Measurements from ENCODE around the gene PRTG. TPM values are rescaled to one million over a fixed set of nuclear protein-coding genes. Genes with fewer than 3 reads are reported as not detected.
A peak's percentile ranks its signal among the peaks of the same experiment; 100 is the strongest.
"Not testable (repeated sequence)": the region's sequence is repeated elsewhere in the genome, so short reads cannot be mapped to it uniquely, and the experiment has no call there.

PRTG gene
- total and polyA plus RNA-seq, 2 donors = 0.68 to 16.2 TPM

DNA sequence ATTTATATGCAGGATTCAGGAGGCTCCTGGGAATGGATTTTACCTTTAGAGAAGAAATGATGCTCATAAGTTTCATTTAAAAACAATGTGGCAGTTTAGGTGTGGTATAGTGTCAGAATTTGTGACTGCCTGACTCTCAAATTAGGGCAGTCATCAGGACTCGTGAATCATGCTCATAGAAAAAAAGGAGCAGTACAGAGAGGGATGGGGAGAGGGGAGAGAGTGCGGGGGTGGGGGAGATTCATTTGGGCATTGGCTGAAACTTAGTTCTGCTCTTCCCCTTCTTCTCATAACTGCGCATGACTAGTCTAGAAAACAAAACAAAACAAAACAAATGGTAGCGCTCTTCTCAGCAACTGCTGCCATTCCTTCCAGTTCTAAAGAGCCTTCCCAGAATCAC is 44.3 kb downstream of the PRTG start:
- Histone ChIP-seq H3K4me3 (ENCODE audit: low read depth, low read length) (no peak overlapping the region), H3K36me3 (ENCODE audit: insufficient read depth) (no peaks in the 10 kb centered on the region), H3K27ac (ENCODE audit: low read depth) (no peak overlapping the region), H3K4me1 (ENCODE audit: insufficient read depth) (no peaks in the 10 kb centered on the region)
- 80% methylated on average over 4 of the region's 4 CpGs for WGBS
- no peak for DNase-seq (ENCODE audit: extremely low spot score)

DNA sequence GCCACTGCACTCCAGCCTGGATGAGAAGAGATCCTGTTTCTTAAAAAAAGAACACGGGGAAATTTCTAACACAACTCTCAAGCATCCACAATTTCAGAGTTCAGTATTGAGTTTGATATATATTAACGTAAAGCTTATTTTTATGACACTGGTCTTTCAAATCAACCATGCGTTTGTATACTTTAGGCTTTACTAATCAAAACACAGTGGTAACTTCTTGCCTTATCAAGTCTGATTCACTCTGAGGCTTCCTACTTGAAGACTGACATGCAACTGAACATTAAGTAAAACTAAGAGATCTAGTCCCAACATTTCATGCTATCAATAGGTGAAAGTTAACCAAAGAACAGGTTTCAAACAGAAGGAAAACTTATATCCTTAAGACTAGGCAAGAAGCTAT is 46.7 kb downstream of the PRTG start:
- Histone ChIP-seq H3K4me1 (ENCODE audit: insufficient read depth) (no peaks in the 10 kb centered on the region), H3K36me3 (ENCODE audit: insufficient read depth) (no peaks in the 10 kb centered on the region), H3K27ac (ENCODE audit: low read depth) (no peak overlapping the region), H3K4me3 (ENCODE audit: low read depth, low read length) (no peak overlapping the region)
- DNase-seq (ENCODE audit: extremely low spot score) = no peak
- 49% methylated on average over 3 of the region's 3 CpGs for WGBS

DNA sequence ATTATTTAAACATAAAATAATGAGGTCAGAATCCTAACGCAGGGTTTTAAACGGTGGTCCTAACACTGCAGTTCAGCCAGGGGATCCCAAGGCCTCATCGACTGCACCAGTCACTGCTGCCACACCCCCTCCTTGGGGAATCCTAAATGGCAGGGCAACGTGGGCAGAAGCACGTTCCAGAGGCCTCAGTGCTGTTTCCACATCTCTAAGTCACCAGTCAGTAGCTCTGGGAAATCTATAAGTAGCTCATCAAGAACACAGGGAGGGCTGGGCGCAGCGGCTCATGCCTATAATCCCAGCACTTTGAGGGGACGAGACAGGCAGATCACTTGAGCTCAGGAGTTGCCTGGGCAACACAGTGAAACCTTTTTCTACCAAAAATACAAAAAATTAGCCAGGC is 47.5 kb downstream of the PRTG start:
- DNase-seq (ENCODE audit: extremely low spot score) = no peak
- no peaks in the 10 kb centered on the region for H3K36me3 ChIP-seq (ENCODE audit: insufficient read depth)
- 65% methylated on average over 8 of the region's 8 CpGs for WGBS
- H3K27ac ChIP-seq (ENCODE audit: low read depth) = no peak overlapping the region
- no peaks in the 10 kb centered on the region for H3K4me1 ChIP-seq (ENCODE audit: insufficient read depth)
- H3K4me3 ChIP-seq (ENCODE audit: low read depth, low read length) = no peak overlapping the region

DNA sequence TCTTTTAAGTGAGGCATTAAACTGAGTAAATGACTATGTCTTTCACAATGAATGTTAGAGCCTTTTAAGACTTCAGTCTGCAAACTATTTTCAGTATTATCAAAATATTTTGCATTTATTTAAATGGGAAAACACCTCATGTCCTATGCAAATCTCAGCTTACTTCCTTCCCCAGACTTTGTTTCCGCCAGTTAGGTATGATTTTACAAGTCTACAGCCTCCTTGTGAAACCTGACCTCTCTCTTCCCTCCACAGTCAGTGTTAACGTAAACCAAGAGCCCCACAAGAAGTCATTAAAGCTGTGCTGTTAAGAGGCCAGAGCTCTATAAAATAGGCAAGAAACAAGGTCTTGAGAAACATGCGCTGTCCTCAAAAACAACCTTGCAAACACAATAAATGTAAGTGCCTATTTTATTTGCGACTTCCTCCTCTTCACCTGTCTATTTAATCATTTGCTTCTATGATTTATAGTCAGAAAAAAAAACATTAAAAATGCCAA is 48.3 kb downstream of the PRTG start:
- no peak overlapping the region for H3K27ac ChIP-seq (ENCODE audit: low read depth)
- H3K4me1 ChIP-seq (ENCODE audit: insufficient read depth) = no peaks in the 10 kb centered on the region
- WGBS = 49% methylated on average over 4 of the region's 4 CpGs
- peak; percentile 18 for DNase-seq (ENCODE audit: extremely low spot score)
- H3K4me3 ChIP-seq (ENCODE audit: low read depth, low read length) = no peak overlapping the region
- H3K36me3 ChIP-seq (ENCODE audit: insufficient read depth) = no peaks in the 10 kb centered on the region

DNA sequence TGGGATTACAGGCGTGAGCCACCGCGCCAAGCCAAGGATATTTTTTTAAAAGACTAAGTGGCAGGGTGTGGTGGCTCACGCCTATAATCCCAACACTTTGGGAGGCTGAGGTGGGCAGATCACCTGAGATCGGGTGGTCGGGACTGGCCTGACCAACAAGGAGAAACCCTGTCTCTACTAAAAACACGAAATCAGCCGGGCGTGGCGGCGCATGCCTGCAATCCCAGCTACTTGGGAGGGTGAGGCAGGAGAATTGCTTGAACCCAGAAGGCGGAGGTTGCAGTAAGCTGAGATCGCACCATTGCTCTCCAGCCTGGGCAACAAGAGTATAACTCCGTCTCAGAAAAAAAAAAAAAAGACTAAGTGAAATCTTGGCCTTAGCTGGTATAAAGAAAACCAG is 49.8 kb downstream of the PRTG start:
- not testable (repeated sequence) for H3K27ac ChIP-seq (ENCODE audit: low read depth); H3K4me3 ChIP-seq (ENCODE audit: low read depth, low read length); DNase-seq (ENCODE audit: extremely low spot score); H3K36me3 ChIP-seq (ENCODE audit: insufficient read depth); H3K4me1 ChIP-seq (ENCODE audit: insufficient read depth)
- 95% methylated on average over 14 of the region's 14 CpGs for WGBS

DNA sequence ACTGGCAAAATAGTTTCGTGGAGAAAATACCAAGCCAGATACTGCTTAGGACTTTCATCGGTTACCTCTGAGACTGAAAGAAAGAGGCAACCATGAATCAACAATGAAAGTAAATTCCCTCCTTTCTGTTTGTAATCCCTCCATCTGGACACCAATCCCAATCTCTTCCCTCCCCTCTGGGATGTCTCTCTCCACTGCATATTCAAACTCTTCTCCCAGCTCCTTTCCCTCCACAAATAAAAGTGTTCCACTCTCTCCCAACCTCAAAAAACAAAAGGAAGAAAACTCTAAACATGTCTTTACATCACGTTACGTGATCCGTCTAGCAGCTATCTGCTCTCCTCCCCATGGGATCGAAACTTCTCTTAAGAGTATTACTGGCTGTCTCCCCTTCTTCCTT is 55.2 kb downstream of the PRTG start:
- Histone ChIP-seq H3K4me3 (ENCODE audit: low read depth, low read length) (no peak overlapping the region), H3K4me1 (ENCODE audit: insufficient read depth) (no peaks in the 10 kb centered on the region), H3K36me3 (ENCODE audit: insufficient read depth) (no peaks in the 10 kb centered on the region), H3K27ac (ENCODE audit: low read depth) (no peak overlapping the region)
- WGBS = 92% methylated on average over 6 of the region's 6 CpGs
- no peak for DNase-seq (ENCODE audit: extremely low spot score)

DNA sequence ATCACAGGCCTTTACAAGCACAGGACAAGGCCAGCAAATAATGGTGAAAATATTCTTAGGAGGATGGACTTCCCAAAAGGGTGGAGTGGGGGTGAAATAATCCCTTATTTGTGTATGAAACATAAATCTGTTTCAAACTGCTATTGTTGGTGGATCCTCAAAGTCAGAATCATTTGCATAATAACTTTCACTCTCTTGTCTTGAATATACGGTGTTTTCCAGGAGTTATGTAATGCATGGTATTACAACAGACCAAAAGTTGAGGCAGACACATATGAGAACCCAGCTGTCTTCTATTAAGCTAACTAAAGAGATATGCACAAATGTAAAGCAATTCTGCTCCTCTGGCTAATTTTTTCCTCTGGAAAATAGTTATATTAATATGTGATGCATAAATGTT is 57.7 kb downstream of the PRTG start:
- WGBS = 38% methylated on average over 1 of the region's 1 CpG
- H3K4me1 ChIP-seq (ENCODE audit: insufficient read depth) = no peaks in the 10 kb centered on the region
- no peak overlapping the region for H3K27ac ChIP-seq (ENCODE audit: low read depth)
- no peak overlapping the region for H3K4me3 ChIP-seq (ENCODE audit: low read depth, low read length)
- H3K36me3 ChIP-seq (ENCODE audit: insufficient read depth) = no peaks in the 10 kb centered on the region
- DNase-seq (ENCODE audit: extremely low spot score) = no peak

DNA sequence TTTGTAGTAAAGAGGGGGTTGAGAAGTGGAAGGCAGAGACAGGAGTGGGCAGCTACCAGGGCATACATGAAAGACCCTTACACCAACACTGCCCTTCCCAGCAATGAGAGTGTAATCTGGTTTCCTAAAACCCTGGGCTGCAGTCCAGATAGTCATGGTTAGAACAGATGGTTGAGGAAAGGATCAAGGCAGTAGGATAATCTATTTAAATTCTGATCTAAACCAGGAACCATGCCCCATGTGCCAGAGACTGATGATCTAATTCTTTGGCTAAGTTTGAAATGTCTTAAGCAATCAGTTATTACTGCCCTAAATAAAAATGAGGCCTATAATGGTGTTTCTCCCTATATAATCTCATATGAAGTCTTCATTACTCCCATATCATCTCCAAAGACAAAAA is 59.6 kb downstream of the PRTG start:
- Histone ChIP-seq H3K4me1 (ENCODE audit: insufficient read depth) (no peaks in the 10 kb centered on the region), H3K27ac (ENCODE audit: low read depth) (no peak overlapping the region), H3K36me3 (ENCODE audit: insufficient read depth) (no peaks in the 10 kb centered on the region), H3K4me3 (ENCODE audit: low read depth, low read length) (no peak overlapping the region)
- no peak for DNase-seq (ENCODE audit: extremely low spot score)

DNA sequence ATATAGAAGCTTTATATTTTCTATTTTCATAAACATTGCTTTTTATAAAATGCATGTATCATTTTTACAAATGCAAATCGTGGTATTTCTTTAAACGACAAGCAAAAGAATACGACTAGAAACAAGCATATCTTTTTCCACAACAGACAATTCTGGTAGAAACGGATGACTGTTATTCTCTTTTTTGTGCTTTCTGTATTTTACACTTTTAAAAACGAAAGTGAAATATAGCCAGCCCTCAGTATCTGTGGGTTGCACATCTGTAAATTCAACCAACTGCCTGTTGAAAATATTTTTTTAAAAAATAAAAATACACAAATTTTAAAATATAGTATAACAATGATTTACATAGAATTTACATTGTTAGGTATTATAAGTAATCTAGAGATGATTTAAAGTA is 61.3 kb downstream of the PRTG start:
- WGBS = 86% methylated on average over 5 of the region's 5 CpGs
- no peak for DNase-seq (ENCODE audit: extremely low spot score)
- no peaks in the 10 kb centered on the region for H3K4me1 ChIP-seq (ENCODE audit: insufficient read depth)
- no peak overlapping the region for H3K4me3 ChIP-seq (ENCODE audit: low read depth, low read length)
- H3K36me3 ChIP-seq (ENCODE audit: insufficient read depth) = no peaks in the 10 kb centered on the region
- H3K27ac ChIP-seq (ENCODE audit: low read depth) = no peak overlapping the region

DNA sequence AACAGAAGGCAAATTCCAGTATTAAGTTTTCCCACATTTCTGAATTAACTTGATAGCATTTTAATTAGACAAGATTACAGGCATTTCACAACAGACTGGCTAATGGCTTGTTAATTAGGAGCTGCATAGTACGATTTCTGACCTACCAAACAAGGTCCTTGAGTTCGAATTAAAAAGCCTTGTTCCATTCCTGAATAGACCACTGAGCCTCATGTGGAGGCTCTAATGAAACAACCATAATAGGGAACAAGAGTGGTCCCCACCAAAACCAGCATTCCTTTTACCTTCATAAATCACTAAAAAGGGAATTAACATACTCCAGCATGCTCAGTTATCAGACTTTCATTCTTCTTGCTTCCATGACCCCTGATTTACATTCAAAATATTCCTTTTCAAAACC is 66.4 kb downstream of the PRTG start:
- Histone ChIP-seq H3K36me3 (ENCODE audit: insufficient read depth) (no peaks in the 10 kb centered on the region), H3K4me3 (ENCODE audit: low read depth, low read length) (no peak overlapping the region), H3K4me1 (ENCODE audit: insufficient read depth) (no peaks in the 10 kb centered on the region), H3K27ac (ENCODE audit: low read depth) (no peak overlapping the region)
- 79% methylated on average over 2 of the region's 2 CpGs for WGBS
- no peak for DNase-seq (ENCODE audit: extremely low spot score)

DNA sequence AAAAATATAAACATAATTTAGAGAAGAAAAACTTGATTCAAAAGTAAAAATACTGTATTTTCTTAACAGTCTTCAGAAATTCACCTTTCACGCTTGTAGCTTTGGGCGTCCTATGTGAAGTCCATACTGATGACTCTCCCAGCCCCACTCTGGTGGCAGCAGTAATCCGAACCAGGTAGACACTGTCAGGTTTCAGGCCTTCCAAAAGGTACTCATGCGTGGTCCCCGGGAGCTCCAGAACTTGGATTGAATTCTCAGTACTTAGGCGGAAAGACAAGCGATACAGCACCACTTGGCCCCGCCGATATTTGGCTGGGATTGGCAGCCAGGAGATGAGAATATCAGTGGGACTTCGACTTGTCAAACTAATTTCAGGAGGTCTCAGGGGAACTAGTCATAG is 69.7 kb downstream of the PRTG start:
- no peak overlapping the region for H3K4me3 ChIP-seq (ENCODE audit: low read depth, low read length)
- WGBS = 93% methylated on average over 10 of the region's 10 CpGs
- H3K36me3 ChIP-seq (ENCODE audit: insufficient read depth) = no peaks in the 10 kb centered on the region

DNA sequence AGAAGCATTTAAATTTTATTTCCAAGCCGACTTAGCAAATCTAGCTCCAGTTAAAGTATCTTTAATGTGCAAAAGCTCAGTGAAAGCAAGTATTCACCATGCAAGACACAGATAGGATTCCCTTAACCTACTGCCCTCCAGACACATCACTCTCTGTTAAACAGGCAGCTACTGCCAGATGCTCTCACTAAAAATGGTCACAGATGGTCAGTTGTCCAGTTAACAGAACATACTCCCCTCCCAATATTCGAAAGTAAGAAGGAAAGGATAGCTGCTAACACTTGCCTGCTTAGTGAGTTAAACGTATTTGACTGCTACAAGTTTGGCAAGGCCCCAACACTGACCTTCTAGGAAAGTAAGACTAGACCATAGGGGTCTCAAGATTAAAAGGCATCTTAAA is 73.7 kb downstream of the PRTG start:
- Histone ChIP-seq H3K36me3 (ENCODE audit: insufficient read depth) (no peaks in the 10 kb centered on the region), H3K4me1 (ENCODE audit: insufficient read depth) (no peaks in the 10 kb centered on the region), H3K4me3 (ENCODE audit: low read depth, low read length) (no peak overlapping the region), H3K27ac (ENCODE audit: low read depth) (no peak overlapping the region)
- WGBS = 55% methylated on average over 3 of the region's 3 CpGs
- DNase-seq (ENCODE audit: extremely low spot score) = no peak

More for the DNA sequence above, 69.7 kb downstream of the PRTG start:
- no peak overlapping the region for H3K27ac ChIP-seq (ENCODE audit: low read depth)
- no peak for DNase-seq (ENCODE audit: extremely low spot score)
- no peaks in the 10 kb centered on the region for H3K4me1 ChIP-seq (ENCODE audit: insufficient read depth)

DNA sequence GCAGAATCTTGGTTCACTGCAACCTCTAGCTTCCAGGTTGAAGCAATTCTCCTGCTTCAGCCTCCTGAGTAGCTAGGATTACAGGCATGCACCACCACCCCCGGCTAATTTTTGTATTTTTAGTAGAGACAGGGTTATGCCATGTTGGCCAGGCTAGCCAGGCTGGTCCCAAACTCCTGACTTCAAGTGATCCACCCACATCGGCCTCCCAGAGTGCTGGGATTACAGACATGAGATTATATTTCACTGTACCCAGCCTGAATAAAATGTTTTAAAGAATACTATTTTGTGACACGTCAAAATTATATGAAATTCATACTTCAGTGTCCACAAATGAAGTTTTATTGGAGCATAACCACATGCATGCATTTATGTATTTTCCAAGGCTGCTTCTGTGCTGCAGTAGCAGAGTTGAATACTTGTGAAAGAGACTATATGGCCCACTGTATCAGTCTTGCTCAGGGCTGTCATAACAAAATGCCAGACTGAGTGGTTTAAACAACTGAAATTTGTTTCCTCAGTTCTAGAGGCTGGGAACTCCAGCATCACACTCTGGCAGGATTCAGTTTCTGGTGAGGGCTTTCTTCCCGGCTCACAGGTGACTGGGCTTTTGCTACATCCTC is 77.2 kb downstream of the PRTG start:
- 90% methylated on average over 4 of the region's 4 CpGs for whole genome bisulfite sequencing
- no peak overlapping the region for H3K4me3 ChIP-seq (ENCODE audit: low read depth, low read length)
- DNase-seq (ENCODE audit: extremely low spot score) = no peak
- no peak overlapping the region for H3K27ac ChIP-seq (ENCODE audit: low read depth)
- H3K4me1 ChIP-seq (ENCODE audit: insufficient read depth) = no peaks in the 10 kb centered on the region
- no peaks in the 10 kb centered on the region for H3K36me3 ChIP-seq (ENCODE audit: insufficient read depth)

DNA sequence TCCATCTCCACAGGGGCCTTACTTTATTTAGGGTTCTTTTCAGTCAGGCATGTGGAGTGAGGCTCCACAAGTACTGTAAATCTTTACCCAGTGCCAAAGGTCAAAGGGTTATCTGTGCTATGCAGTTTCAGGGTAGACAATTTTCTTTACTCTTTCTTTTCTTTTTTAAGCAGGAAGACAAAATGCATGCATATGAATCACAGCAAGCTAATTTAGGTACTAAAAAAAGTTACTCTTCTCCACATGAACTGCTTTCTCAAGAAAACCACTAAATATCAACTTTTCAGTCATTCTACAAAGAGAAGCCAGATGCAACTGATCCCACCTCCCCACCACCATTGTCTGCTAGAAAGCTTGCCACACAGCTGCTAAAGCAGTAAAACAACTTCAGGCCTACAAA is 81.5 kb downstream of the PRTG start:
- H3K4me1 ChIP-seq (ENCODE audit: insufficient read depth) = no peaks in the 10 kb centered on the region
- no peak overlapping the region for H3K27ac ChIP-seq (ENCODE audit: low read depth)
- H3K36me3 ChIP-seq (ENCODE audit: insufficient read depth) = no peaks in the 10 kb centered on the region
- no peak overlapping the region for H3K4me3 ChIP-seq (ENCODE audit: low read depth, low read length)
- no peak for DNase-seq (ENCODE audit: extremely low spot score)

DNA sequence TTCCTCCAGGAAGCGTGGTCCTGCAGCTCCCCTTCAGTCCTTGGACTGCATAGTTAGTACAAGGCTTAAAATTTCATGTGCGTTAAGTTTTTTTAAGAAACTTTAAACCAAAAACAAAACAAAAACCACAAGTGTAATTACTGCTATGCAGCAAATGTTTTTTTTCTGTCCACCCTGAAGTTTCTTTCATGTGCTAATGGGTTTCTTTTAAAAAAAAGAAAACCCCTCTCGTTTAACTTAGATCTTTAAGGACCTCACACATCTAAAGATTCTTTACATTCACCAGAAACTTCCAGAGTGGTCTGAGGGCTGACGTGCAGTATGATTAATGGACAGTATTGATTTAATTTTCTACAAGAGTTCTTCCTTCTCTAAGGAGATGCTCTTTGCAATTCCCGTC is 82.8 kb downstream of the PRTG start:
- H3K4me3 ChIP-seq (ENCODE audit: low read depth, low read length) = no peak overlapping the region
- WGBS = 84% methylated on average over 5 of the region's 5 CpGs
- H3K4me1 ChIP-seq (ENCODE audit: insufficient read depth) = no peaks in the 10 kb centered on the region
- H3K36me3 ChIP-seq (ENCODE audit: insufficient read depth) = no peaks in the 10 kb centered on the region
- no peak for DNase-seq (ENCODE audit: extremely low spot score)
- H3K27ac ChIP-seq (ENCODE audit: low read depth) = no peak overlapping the region

Data from urinary bladder (tissue), 4 donors.